A549 (cell line): ENCODE data around the gene BZW2. TPM values are rescaled to one million over a fixed set of nuclear protein-coding genes. Genes with fewer than 3 reads are reported as not detected.
A peak's percentile ranks its signal among the peaks of the same experiment; 100 is the strongest.

Experiments
- ATAC-seq, 2 experiments: fragments of 200-7000 bp in 1 of 2; fragments of >200 bp in 1 of 2; cut with Nextera tagmentation in 1 of 2; cut with Tn5 transposase in 1 of 2; 3 replicates each; pipeline versions ENCODE4 v1.8.0 to v1.9.1; 2018 to 2020; ENCODE audit warnings: mild to moderate bottlenecking in 1 of 2, moderate library complexity in 1 of 2
- CTCF ChIA-PET: fragments of 300-600 bp; sonication (Branson Sonifier 250); formaldehyde crosslinking; extraction: SDS; loops from one replicate; lab custom pipeline; 2021; ENCODE audit warnings: antibody characterized with exemption, inconsistent platforms; lab: Yijun Ruan, JAX
- POLR2A ChIA-PET: fragments of 350-600 bp; formaldehyde crosslinking; extraction: SDS; loops from one replicate; lab custom pipeline; 2021; ENCODE audit warnings: antibody characterized with exemption, inconsistent platforms; lab: Yijun Ruan, JAX
- DNase-seq, 2 experiments: peaks; one replicate each; pipeline versions ENCODE4 v3.0.0 to v3.0.0-alpha.2; 2011 to 2016; ENCODE audit warnings: low read depth in 1 of 2, low spot score in 1 of 2
- FAIRE-seq: peaks from 2 replicates; lab custom pipeline; 2011; peaks lifted over from hg19 to GRCh38; lab: Jason Lieb, UNC
- H3K27ac ChIP-seq, 2 experiments: fragments of >200 bp; sonication (Bioruptor Twin); formaldehyde crosslinking; 3 replicates each; pipeline ENCODE4 v1.5.1; 2016 to 2017
- H3K4me1 ChIP-seq: fragments of >200 bp; sonication (Bioruptor Twin); formaldehyde crosslinking; 3 replicates; pipeline ENCODE4 v1.6.1; 2016
- H3K4me2 ChIP-seq: fragments of >200 bp; sonication (Bioruptor Twin); formaldehyde crosslinking; 3 replicates; pipeline ENCODE4 v1.6.1; 2016
- H3K4me3 ChIP-seq: fragments of >200 bp; sonication (Bioruptor Twin); formaldehyde crosslinking; 3 replicates; pipeline ENCODE4 v1.5.1; 2016
- H3K9me3 ChIP-seq: fragments of >200 bp; sonication (Bioruptor Twin); formaldehyde crosslinking; 3 replicates; pipeline ENCODE4 v1.6.1; 2016
- CHD2 ChIP-seq: fragments of 150-350 bp; IDR thresholded peaks from 2 replicates; pipeline ENCODE4 v1.6.1; 2014; ENCODE audit warnings: low read length; ENCODE audit not compliant: partially characterized antibody
- CHD4 ChIP-seq: fragments of 200-600 bp; sonication (generic); IDR thresholded peaks from 2 replicates; pipeline ENCODE4 v1.6.1; 2016; ENCODE audit warnings: antibody characterized with exemption, mild to moderate bottlenecking, borderline replicate concordance
- CTCF ChIP-seq: fragments of >200 bp; sonication (Bioruptor Twin); formaldehyde crosslinking; IDR thresholded peaks from 3 replicates; pipeline ENCODE4 v1.5.1; 2016
- ELK1 ChIP-seq: fragments of 150-350 bp; IDR thresholded peaks from 2 replicates; pipeline ENCODE4 v1.6.1; 2014; ENCODE audit warnings: low read depth, mild to moderate bottlenecking, low read length
- FOSB ChIP-seq: fragments of 250-450 bp; sonication (Bioruptor Pico); IDR thresholded peaks from 2 replicates; pipeline ENCODE4 v1.5.0; 2020; ENCODE audit warnings: mild to moderate bottlenecking, moderate library complexity
- HDAC2 ChIP-seq: fragments of 200-600 bp; sonication (generic); IDR thresholded peaks from 2 replicates; pipeline ENCODE4 v1.6.1; 2016
- HEYL ChIP-seq: fragments of 250-450 bp; sonication (Bioruptor Pico); IDR thresholded peaks from 2 replicates; pipeline ENCODE4 v1.8.0; 2021; ENCODE audit warnings: mild to moderate bottlenecking, moderate library complexity
- HMGXB4 ChIP-seq: fragments of 250-450 bp; sonication (Bioruptor Pico); IDR thresholded peaks from 2 replicates; pipeline ENCODE4 v1.5.0; 2021; ENCODE audit warnings: mild to moderate bottlenecking, moderate library complexity, borderline replicate concordance
- HOXB13 ChIP-seq: fragments of 250-450 bp; sonication (Bioruptor Pico); IDR thresholded peaks from 2 replicates; pipeline ENCODE4 v1.5.0; 2020; ENCODE audit warnings: low read depth, mild to moderate bottlenecking, moderate library complexity
- HOXB5 ChIP-seq: fragments of 250-450 bp; sonication (Bioruptor Pico); IDR thresholded peaks from 2 replicates; pipeline ENCODE4 v1.5.0; 2020; ENCODE audit warnings: mild to moderate bottlenecking, moderate library complexity
- KDM1A ChIP-seq: fragments of 200-600 bp; sonication (generic); IDR thresholded peaks from 2 replicates; pipeline ENCODE4 v1.6.1; 2016; ENCODE audit warnings: low read depth, mild to moderate bottlenecking
- MYC ChIP-seq: IDR thresholded peaks from 2 replicates; pipeline ENCODE4 v1.6.1; 2012; ENCODE audit warnings: mild to moderate bottlenecking, inconsistent platforms, low read length, improper control_type of control experiment, borderline replicate concordance
- RAD21 ChIP-seq, 2 experiments: fragments of >200 bp in 1 of 2; sonication (Bioruptor Twin) in 1 of 2; formaldehyde crosslinking in 1 of 2; IDR thresholded peaks in 1 of 2; conservative IDR thresholded peaks in 1 of 2; 2 replicates in 1 of 2; 3 replicates in 1 of 2; pipeline ENCODE4 v1.6.1; 2012 to 2018; ENCODE audit warnings: inconsistent platforms in 1 of 2
- RNF2 ChIP-seq: fragments of 200-600 bp; sonication (generic); IDR thresholded peaks from 2 replicates; pipeline ENCODE4 v1.6.1; 2016; ENCODE audit warnings: low read depth, mild to moderate bottlenecking, antibody characterized with exemption, moderate library complexity, borderline replicate concordance
- SMC3 ChIP-seq: fragments of >200 bp; sonication (Bioruptor Twin); formaldehyde crosslinking; IDR thresholded peaks from 3 replicates; pipeline ENCODE4 v1.6.1; 2018; ENCODE audit warnings: inconsistent platforms
- ZSCAN20 ChIP-seq: fragments of 250-450 bp; sonication (Bioruptor Pico); IDR thresholded peaks from 2 replicates; pipeline ENCODE4 v1.8.0; 2022; ENCODE audit warnings: mild to moderate bottlenecking, moderate library complexity
- WGBS: methylation state at CpG from one replicate; pipeline ENCODE4 v1.1.6; 2017; ENCODE audit errors: missing lambda C conversion rate; 5-methylcytosine and 5-hydroxymethylcytosine counted together
- polyA plus RNA-seq, 4 experiments: library from polyadenylated mRNA; depleted of rRNA in 3 of 4; stranded (reverse); fragments of >200 nt; fragmentation: RNase III in 1 of 4; extraction: RNeasy Plus Mini Kit Qiagen cat#74134 plus additional on column Dnase treatment in 1 of 4; gene quantifications; 2 replicates in 3 of 4; 3 replicates in 1 of 4; pipeline ENCODE4 v1.2.3, GENCODE V29; 2011 to 2017
- TF ChIP-seq, protein P1 (sequence below): IDR thresholded peaks from 2 replicates; pipeline ENCODE4 v1.6.1; 2012
- TF ChIP-seq, protein P2 (sequence below): fragments of >200 bp; sonication (Bioruptor Twin); formaldehyde crosslinking; IDR thresholded peaks from 2 replicates; pipeline ENCODE4 v1.6.1; 2016

The BZW2 gene
- polyA plus RNA-seq, 2 of the 4 experiments (the other 2 are of a cell fraction): 72.4 to 101 TPM

DNA sequence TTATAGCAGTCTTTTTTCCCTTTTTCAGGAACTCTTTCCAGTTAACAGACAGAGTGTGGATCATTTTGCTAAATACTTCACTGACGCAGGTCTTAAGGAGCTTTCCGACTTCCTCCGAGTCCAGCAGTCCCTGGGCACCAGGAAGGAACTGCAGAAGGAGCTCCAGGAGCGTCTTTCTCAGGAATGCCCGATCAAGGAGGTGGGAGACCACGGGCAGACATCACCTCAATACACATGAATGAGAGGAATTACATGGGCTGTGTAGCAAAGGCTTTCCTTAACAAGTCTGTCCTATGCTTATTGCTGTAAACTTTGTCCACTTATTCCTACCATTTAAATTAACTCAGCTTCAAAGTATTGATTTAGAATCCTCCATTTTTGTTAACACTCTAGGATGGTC is 48.8 kb downstream of the BZW2 start:
- ATAC-seq (peak in 1 of 2 experiments; percentile 16; a peak in 1 of 6 replicates), DNase-seq (no peak), FAIRE-seq (no peak)
- POLR2A ChIA-PET: no interaction called here
- no peaks in the 10 kb centered on the region for H3K4me1 ChIP-seq
- H3K9me3 ChIP-seq: no peaks in the 10 kb centered on the region
- CTCF ChIA-PET: interaction anchor here (0.6 to 5.5 kb wide), 27 partner anchors 8 to 881 kb away, joined by 3 to 35 read pairs (median 4); partner anchors contain the start of gene AGR2
- no peak overlapping the region for H3K27ac ChIP-seq
- no peak overlapping the region for H3K4me2 ChIP-seq
- no peak overlapping the region for H3K4me3 ChIP-seq
- WGBS: 91% methylated on average over 6 of the region's 6 CpGs
- TF ChIP-seq ZSCAN20 (CRISPR knock-in tag): no peak

DNA sequence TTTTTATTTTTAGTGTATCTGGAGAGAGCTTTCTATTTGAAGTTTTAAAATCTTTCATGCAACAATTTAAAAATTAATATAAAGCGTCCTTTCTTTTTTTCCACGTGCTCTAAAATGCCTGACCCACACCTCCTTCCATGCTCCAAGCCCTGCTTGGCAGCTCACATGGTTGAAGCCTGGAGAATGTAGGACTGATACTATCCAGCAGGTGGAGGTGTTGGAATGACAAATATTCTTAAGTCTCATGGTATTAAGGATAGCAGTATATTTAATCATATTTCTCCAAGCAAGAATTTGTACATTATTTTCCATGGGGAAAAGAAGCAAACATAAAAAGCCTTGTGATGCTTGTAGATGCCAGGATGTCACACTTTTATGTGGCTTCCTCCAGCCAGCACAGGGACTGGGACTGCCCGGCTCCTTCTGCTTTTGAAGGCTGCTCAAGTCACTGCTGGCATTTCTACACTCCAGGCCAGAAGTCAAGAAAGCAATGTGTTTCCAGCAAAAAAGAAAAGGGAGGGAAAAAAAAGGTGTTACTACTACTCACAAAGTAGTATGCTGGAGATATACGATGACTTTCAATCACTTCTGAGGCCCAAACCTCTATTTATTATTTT is 49.7 kb downstream of the BZW2 start:
- TF ChIP-seq FOSB (CRISPR knock-in tag) (no peak), CHD2 (no peak), KDM1A (no peak), CTCF (peak; percentile 76), HOXB5 (CRISPR knock-in tag) (no peak), SMC3 (peak; percentile 71), HMGXB4 (CRISPR knock-in tag) (no peak), HOXB13 (CRISPR knock-in tag) (no peak), HEYL (CRISPR knock-in tag) (no peak), HDAC2 (no peak), MYC (no peak; the same call in 1 of the 2 replicates), RNF2 (no peak), CHD4 (no peak), ELK1 (no peak), ZSCAN20 (CRISPR knock-in tag) (no peak), RAD21 (conservative IDR thresholded peaks at IDR 0.05 in 1 of 2, IDR thresholded peaks at IDR 0.05 in 1 of 2) (peak; percentile 78 to 80)
- TF ChIP-seq, protein P1, sequence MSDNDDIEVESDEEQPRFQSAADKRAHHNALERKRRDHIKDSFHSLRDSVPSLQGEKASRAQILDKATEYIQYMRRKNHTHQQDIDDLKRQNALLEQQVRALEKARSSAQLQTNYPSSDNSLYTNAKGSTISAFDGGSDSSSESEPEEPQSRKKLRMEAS: peak; percentile 40; the same call in 1 of the 2 replicates
- TF ChIP-seq, protein P2, sequence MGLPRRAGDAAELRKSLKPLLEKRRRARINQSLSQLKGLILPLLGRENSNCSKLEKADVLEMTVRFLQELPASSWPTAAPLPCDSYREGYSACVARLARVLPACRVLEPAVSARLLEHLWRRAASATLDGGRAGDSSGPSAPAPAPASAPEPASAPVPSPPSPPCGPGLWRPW: no peak
- CTCF ChIA-PET: interaction anchor here (0.5 to 5.5 kb wide), 33 partner anchors 9 to 880 kb away, joined by 3 to 35 read pairs (median 4); partner anchors contain the start of gene AGR2
- 60% methylated on average over 4 of the region's 4 CpGs for WGBS
- POLR2A ChIA-PET: no interaction called here
- peak; percentile 91 to 94 for ATAC-seq
- Histone ChIP-seq H3K4me3 (no peak overlapping the region), H3K9me3 (no peaks in the 10 kb centered on the region), H3K4me1 (no peaks in the 10 kb centered on the region), H3K4me2 (no peak overlapping the region), H3K27ac (no peak overlapping the region)
- peak; percentile 67 to 80 for DNase-seq
- FAIRE-seq: peak; percentile 7
